NCI-H1417 treated with DMSO at 0.1 percent for 48 hours (cell line): ENCODE data around the gene RPL10A.

Source experiments
- DNase-seq: peaks from one replicate; lab custom pipeline; 2025; lab: John Stamatoyannopoulos, UW

The RPL10A gene

DNA sequence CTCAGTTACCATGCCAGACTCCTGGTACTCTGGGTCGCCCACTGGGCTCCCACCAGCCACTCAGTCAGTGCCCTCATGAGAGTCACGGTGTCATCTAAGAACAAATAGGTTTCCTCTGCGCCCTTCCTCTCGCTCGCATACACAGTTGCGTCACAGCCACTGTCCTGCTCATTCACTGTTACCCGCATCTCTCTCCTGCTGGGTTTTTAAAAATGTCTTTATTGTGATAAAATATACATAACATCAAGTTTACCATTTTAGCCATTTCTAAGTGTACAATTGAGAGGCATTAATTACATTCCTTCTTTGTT is 24.7 kb downstream of the RPL10A start:
- no peak for DNase-seq

DNA sequence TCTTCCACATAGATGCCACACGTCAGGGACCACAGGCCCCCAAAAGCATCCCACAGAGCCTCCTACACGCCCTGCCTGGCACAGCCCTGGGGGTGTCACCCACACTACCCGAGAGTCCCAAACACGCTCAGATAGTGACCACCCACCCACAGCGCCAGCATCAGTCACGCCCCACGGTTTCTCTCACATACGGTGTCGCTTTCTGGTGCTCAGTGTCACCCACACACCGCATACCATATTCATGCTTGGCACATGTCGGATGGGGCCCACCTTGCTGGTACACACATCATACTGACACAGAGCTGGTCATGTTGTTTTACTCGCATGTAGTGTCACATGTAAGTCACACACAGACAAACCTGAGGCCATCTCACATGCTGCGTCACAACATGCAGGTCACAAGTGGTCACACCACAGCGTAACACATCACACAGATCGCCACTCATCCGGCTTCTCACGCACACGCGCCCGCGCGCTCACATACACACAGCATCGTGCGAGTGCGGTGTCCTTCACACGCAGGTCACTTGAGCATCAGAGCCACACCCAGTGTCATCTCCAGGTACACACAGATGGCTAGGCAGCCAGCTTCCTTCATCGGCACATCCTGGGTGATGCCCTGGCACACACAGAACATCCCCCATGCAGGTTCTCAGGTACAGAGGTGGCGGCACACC is 25.2 kb downstream of the RPL10A start:
- no peak for DNase-seq

DNA sequence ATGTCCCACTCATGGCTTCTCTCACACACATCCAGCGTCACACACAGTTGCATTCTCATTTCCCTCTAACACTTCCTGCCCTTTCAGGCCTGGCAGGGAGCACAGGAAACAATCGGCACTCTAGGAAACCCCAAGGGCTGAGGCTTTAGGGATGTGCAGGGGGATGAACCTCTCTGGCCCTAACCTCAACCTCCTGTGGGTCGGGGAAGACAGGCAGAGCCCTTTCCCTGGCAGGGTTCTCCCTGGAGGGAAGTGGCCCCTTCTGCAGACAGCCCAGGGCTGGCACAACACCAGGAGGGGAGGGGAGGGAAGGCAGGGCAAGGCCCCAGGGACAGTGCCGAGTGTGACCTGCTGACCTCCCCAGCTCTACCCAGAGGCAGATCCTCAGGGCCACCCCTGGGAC is 26.0 kb downstream of the RPL10A start:
- DNase-seq: no peak

DNA sequence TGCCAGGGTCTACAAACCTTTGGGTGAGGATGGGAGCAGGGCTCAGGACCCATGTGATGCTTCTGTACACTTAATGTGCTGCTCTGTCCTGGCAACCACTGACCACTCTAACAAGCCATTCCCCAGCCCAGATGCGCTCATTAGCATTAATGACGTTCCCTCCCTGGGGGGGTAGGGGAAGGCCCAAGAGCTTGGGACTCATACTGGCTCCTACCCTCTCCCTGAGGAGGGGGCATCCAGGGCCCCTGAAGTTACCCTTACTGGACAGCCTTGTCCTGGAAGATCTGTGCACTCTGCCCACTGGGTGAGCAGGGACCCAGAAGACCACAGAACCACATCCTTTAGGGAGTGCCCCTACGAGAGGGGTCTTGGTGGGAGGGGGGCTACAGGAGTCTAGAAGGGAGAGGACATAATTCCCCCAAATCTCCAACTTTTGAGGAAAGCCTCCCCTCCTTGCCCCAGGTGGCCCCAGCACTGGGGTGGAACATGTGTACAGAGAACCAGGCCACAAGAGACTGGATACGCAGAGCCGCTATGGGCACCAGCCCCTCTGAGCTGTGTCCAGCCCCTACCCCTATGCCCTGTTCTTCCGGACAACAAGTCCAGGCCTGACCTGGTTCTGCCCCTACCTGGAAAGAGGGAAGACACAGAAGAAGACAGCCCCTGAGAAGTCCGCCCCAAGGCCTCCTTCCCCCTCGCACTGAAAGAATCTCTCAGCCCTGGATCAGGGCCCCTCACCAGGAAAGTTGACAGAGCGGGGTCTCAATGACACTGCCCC is 27.2 kb downstream of the RPL10A start:
- no peak for DNase-seq

DNA sequence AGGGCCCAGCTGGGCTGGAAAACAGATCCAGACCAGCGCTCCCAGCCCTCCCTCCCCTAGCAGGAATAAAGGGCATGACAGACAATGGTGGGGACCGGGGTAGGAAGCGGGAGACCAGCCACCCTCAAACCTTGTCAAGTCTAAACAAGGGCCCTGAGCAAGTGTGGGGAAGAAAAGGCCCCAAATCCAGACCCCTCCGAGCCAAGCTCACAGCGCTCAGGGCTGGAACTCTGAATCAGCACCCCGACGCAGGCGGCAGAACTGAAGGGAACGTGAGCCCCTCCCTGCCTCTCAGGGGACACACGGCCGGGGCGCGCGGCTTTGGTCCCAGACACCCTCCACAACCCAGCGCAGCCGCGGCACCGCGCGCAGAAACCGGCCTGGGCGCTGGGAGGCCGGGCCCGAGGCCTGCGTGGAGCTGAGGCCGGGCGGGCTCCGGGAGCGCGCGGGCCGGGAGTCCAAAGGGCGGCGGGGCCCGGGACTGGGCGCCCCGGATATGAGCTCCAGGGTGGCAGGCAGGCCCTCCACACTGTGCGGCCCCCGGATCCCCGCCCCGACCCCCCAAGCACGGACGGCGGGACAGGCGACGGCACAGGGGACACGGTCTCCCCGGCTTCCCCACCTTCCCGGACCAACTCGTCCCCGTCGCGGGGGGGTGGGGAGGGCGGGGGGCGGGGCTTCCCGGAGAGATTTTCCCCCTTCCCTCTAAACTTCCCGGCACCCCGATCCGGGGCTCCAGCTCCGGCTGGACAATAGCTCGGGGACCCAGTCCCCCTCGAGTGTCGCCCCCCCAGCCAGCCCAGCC is 28.0 kb downstream of the RPL10A start:
- DNase-seq: no peak

DNA sequence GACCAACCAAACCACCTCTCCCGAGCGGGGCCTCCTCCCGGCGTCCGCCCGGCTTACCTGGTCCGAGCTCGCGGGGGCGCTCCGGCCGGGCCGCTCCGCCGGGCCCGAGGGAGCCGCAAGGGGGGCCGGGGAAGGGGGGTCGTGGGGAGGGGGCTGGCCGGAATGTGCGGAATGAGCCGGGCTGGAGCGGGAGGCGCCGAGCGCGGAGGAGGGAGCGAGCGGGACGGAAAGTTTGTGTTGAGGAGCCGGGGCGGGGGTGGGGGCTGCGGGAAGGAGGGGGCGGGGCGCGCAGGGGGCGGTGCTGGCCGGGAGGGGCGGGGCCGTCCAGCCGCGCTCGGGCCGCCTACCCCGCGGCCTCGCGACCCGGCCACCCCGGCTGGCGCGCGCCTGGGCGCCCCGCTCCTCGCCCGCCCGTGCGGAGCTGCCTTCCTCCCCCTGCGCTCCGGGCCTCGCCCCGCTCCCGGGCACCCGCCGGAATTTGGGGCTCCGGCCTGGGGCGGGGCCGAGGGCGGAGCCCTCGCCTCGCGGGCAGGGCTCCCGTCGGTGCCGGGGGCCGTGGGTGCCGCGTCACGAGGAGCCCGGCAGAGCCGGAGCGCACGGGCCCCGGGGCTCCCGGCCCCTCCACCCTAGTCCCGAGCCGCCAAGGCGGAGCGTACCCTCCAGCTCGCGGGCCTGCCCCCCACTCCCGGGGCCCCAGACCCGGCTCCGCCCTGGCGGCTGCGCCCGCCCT is 28.8 kb downstream of the RPL10A start, which contains the start of gene TEAD3:
TEAD3 (minus strand) TSS at position 239 of the 730 bp plus-strand sequence.
- DNase-seq: no peak

DNA sequence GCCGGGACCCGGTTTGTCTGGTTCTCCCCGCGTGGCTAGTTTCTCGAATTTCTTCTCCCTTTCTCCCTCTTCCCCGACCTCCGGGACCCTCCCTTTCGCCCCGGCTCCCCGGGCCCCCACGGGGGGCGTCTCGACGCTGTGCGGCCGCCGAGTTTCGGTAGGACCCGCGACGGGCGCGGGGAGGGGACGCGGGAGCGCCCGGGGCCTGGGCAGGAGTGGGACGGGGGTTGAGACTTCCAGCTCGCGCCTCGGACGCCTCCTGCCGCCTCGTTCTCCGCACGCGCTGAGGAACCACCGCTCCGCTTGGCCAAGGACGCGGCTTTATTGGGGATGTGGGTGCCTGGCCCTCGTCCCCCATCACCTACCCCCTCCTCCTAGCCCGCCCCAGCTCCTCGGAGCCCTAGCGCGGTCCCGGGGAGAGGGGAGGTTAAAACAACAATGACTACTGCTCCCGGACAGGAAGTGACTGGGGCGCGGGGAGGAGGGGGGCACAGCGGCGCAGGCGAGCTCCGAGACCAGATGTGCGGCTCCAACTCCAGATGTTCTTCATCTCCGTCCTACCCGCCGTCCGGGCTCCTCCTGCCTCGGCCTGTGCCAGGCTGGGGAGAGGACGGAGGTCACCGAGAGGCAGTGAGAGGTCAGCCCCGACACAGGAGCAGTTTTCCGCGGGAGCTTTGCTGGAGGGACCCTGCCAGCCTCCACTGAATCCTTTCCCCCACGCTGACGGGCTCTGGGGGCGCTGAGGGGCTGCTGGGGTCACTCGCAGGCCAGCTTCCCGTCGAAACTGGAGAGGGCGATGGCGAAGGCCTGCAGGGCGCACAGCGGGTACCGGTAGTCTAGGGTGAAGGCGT is 29.6 kb downstream of the RPL10A start:
- DNase-seq: no peak

DNA sequence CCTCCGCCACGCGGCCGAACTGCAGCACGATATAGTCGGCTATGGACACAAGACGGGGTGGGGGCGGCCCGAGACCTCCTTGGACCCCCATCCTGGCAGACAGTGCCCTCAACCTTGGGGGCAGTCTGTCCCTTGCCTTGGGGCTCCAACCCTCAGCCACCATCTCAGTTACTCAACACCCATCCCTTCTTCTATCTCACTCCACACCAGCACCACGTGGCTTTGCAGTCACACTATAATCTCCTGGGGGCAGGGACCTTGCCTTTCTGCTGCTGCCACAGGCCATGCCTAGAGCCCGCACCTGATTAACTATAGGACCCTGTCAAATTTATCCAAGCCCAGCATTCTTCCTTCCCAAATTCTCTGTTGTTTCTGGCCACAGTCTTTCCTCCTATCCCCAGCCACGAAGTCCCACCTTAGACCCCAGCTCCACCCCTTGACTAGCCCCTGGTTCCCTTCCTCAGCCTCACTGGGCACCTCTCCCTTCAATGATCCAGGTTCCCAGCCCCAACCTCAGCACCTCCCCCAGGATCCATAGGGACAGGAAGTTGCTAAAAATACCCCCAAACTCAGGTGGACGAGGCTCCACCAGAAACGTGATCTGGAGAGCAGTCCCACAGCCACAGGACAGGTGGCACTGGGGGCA is 30.3 kb downstream of the RPL10A start:
- no peak for DNase-seq

DNA sequence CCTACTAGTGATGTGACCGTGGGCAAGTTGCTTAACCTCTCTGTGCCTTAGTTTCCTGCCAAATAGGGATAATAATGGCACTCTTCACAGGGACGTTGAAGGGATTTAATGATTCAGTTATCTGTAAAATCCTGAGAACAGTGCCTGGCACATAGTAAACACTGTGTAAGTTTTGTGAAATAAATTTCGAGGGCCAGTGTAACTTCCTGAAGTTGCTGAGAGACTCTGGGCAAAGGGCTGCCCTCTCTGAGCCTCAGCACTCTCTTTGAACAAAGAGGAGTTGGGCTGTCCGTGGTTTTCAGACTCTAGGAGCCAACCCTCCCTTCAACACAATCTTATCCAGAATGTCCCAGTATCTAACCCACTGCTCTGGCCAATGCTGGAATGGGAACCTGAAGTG is 31.2 kb downstream of the RPL10A start:
- no peak for DNase-seq

DNA sequence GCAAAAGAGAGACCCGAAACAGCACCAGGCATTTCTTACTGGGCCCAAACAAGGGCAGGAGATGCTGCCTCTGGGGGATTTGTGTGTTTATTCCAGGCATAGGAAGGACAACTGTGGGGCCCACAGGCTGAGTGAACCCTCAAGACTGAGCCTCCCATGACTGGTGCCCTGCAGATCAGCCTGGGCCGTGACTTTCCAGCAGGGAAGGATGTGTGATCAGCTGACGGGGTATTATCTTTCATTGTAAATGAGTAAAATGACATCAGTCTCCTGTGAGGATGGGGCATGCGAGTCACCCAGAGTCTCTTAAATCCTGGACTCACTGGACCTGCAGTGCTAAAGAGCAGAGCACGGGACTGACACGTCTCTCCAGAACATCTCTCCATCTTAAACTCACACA is 32.6 kb downstream of the RPL10A start:
- no peak for DNase-seq

DNA sequence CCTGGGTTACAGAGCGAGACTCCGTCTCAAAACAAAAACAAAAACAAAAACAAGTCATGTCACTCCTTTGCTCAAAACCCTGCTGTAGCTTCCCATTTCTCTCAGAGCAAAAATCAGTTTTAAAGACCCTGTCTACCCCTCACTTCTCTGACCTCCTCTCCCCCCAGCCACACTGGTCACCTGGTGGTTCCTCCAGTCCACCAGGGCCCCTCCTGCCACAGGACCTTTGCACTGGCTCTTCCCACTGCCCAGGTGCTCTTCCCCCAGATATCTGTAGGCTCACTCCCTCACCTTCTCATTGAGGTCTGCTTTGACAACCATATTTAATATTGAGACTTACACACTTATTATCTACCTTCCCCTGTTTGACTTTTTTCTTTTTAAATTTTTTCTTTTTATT is 33.6 kb downstream of the RPL10A start:
- DNase-seq: no peak

DNA sequence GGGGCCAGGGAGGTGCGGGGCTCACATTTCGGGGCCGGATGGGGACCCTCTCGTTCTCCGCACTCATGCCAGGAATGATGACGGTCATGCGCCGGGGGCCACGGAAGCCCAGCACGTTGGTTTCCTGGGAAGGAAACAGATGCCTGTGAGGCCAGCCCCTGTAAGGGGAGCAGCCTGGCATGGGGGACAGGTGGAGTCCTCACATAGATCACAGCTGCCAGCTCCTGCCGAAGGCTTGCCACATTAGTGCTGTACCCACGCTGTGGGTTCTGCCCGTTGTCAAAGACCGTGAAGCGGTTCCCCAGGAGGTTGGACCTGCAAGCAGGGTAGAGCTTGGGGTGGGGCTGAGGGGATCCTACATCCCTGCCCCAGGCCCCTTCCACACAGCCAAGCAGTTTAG is 35.3 kb downstream of the RPL10A start:
- DNase-seq: no peak

DNA sequence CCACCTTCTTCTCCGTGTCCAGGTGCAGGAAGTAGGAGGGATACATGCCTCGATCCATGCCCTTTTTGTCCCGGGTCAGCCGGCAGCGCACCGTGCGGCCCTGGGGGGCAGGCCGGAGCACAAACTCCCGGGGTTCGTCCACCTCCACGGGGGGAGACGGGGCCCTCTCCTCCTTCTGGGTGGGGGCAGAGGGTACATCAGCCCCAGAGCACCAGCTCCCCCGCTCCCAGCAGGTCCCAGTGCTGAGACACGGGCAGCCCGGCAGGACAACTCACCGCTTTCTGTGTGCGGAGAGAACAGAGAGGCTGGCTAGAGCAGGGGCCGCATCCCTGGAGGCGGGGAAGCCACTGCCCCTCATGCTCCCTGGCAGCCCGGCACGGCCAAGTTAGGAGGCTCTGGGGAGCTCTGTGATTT is 37.8 kb downstream of the RPL10A start:
- no peak for DNase-seq

DNA sequence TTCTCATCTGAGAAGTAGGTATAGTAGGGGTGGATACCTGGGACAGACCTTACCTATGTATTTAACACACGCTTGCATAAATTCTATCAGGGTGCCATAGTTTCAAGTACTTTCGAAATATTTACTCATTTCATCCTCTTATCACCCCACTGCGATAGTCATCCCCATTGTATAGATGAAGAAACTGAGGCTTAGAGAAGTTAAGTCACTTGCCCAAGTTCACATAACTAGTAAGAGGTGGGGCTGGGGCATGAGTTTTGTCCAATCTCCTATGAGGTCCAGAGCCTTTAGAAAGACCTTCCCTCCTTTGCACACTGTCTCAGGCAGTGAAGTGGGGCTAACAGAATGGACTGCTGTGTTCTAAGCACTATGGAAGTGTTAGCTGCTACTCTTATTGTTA is 38.3 kb downstream of the RPL10A start:
- DNase-seq: no peak

DNA sequence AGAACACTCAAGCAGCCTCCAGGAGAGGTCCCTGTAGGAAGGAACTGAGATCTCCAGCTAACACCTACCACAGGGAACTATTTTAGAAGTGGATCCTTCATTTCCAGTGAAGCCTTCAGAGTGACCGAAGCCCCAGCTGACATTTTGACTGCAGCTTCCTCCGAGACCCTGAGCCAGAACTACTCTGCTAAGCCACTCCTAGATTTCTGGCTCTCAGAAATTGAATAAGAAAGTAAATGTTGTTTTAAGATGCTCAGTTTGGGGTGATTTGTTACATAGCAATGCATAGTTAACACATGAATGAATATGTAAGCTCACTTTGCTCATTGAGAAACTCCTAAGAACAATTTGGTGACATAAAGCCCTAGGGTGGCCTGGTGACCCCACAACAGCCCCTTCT is 39.0 kb downstream of the RPL10A start:
- no peak for DNase-seq

DNA sequence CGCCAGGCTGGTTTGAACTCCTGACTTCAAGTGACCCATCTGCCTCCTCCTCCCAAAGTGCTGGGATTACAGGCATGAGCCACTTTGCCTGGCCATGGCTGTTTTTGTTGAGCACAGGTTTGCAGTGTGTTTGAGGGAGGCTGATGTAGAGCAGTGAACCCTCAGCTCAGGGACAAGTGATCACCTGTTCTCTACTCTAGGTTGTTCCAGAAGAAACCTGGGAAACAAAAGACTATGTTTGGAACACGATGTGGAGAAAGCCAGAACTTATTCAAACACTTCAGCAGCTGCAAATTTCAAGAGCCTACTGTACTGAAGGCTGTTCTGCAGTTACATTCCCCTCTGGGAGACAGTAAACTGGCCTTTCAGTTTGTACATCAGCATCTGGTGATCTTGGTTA is 39.8 kb downstream of the RPL10A start:
- no peak for DNase-seq

DNA sequence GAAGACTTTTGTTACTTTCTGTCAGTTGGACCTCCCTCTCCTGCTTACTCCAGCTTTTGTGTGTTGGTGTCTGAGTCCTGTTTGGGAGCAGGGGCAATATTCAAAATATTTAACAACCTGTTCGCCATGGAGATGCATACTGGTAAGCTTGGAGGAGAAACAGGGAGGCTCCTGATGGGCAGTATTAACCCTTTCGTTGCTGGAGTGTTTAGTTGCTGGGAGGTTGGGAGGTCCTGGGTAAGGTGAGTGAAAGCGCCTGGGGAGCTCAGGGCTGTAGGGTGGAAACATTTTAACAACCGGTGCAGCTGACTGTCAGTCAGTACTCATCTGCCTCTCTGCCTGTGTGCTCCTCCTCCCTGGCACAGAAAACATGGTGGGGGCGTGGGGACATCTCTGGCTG is 40.3 kb downstream of the RPL10A start:
- no peak for DNase-seq

DNA sequence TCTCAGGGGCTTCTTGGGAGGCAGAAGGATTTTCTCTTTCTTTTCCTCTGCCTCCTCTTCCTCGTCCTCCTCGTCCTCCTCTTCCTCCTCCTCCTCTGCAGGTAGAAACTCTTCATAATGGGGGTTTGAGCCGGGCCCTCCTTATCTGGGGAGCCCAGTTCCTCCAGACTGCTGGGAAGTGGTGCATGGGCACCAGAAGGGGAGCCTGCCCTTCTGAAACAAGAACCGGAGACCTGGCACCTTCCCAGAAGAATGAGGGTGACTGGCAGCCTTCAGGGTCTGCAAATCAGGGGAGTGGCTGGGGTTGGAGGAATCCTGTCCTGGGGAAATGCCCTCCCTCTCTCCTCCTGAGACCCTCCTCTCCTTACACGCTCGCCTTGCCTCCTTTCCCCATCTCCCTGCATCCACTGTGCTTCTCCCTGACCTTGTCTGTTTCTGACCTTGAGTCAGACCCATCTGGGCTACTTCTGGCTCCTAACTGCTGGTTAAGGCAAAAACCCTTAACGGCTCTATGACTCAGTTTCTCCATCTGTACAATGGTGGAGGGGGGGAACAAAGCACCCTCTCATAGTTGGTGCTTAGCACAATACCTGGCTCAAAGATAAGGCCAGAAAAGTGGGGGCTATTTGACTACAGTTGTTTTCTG is 42.8 kb downstream of the RPL10A start:
- no peak for DNase-seq

DNA sequence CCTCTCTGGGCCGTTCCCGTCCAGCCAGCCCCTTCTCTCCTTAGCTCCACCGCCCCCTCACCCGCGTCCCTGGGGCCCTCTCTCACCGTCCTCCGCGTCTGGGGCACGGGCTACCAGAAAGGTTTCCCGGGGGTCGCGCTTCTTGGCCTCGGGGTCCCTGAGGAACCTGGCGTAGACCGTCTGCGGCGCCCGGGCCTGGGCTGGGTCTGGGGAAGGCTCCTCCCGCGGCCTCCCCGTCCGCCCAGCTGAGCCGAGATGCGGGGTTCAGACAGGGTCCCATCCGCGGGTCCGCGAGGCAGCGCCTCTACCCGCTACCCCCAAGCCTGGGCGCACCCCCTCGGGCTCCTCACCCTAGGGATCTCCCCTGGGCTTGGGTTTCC is 43.4 kb downstream of the RPL10A start:
- DNase-seq: no peak

DNA sequence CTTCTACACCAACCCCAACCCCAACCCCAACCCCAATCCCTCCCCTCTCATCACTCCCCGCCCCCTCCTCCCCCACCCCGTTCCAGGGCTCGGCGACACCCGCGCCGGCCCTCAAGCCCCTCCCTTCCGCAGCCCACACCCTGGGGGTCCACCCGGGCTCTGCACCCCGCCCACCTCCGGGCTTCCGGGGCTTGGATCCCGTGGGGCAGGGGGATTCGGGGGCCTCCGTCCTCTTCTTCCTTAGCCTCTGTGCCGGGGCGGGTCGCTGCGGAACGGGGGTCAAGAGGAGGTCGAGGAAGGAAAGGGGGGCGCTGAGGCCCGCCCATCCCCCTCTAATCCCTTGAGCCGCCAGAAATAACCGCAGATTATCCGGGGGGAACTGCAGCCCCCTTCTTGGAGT is 43.8 kb downstream of the RPL10A start:
- no peak for DNase-seq
